Activated CD4-positive, alpha-beta T cell treated with anti-CD3 and anti-CD28 coated beads, Interleukin-2, amount 50 U/mL, for 1 hour (primary cell): ENCODE results near the gene SIRT7.
"Not testable (repeated sequence)": the region's sequence is repeated elsewhere in the genome, so short reads cannot be mapped to it uniquely, and the experiment has no call there.

Source experiments
- DNase-seq: peaks from one replicate; pipeline ENCODE4 v3.0.0-alpha.2; 2020

The SIRT7 gene

DNA sequence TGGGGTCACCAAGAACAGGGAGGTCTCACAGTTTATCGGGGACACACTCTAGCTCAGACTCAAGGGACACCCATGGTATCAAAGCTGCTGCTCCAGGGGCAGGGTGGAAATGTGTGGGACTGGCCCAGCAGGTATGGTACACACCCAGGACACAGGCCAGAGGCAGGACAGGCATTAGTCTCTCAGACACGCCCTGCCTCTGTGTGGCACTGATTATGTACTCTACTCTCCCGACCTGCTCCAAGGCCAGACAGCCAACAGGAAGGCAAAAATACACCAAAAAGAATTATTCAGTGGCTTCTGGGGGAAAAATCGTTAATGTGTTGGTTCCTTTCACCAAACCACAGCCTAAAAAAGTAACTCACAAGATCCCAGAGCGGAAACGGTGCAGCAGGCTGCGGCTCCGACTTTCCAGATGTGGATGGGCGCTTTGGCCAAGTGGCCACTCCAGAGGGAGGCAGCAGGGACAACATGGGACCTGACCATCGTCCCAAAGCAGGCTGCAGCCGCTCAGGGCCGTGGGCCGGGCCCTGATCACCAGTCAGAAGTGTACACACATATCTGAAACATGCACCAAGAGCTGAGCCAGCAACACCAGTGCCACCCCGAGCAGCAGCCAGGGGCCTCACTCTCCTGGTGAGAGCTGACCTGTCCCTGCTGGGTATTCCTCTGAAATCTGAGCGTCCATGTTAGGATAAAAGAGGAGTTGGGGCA lies 1.0 kb upstream of the SIRT7 start:
- DNase-seq, result no peak

- not testable (repeated sequence) for DNase-seq
Measured at GRCh38 chr17:81918333-81918669, 325 bp upstream of the SIRT7 start.

DNA sequence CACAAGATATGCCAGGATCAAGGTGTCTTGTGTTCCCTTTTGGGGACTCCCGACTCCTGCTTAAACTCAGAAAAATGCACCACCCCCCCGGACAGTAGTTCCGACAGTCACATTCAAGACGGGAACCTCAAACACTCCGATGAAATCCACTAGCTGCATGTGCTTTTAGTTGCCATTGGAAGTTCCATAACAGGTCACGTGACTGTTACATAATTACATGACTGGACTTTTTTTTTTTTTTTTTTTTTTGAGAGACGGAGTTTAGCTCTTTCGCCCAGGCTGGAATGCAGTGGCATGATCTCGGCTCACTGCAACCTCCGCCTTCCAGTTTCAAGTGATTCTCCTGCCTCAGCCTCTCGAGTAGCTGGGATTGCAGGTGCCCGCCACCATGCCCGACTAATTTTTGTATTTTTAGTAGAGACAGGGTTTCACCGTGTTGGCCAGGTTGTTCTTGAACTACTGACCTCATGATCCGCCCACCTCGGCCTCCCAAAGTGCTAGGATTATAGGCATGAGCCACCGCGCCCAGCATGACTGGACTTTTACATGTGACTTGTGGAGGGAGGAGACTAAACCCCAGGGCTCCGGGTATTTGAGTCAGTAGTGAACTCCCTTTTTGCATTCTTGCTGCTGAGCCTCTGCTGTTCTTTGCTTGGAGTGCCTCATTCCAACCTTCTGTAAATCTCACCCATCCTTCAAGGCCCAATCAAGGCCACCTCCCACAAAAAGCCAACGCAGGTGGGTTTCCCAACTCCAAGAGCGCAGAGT lies 1.6 kb downstream of the SIRT7 start:
- no peak for DNase-seq

DNA sequence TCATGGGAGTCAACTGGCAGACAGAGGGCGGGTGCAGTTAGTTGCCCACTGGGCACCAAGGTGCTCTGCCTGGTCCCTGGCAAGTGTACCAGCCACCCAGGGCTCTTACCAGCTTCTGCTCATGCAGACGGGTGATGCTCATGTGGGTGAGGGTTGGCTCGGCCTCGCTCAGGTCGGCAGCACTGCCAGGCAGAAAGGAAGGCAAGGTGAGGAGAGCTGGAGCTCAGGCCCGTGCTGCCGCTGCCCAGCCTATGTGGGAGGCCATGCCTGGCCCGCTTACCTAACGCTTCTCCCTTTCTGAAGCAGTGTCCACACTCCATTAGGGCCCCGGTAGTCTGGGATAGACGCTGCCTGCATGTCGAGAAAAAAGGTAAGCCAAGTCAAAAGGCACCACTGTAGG lies 2.6 kb downstream of the SIRT7 start:
- no peak for DNase-seq

- no peak for DNase-seq
Measured at GRCh38 chr17:81914103-81914850, 3.7 kb downstream of the SIRT7 start.

DNA sequence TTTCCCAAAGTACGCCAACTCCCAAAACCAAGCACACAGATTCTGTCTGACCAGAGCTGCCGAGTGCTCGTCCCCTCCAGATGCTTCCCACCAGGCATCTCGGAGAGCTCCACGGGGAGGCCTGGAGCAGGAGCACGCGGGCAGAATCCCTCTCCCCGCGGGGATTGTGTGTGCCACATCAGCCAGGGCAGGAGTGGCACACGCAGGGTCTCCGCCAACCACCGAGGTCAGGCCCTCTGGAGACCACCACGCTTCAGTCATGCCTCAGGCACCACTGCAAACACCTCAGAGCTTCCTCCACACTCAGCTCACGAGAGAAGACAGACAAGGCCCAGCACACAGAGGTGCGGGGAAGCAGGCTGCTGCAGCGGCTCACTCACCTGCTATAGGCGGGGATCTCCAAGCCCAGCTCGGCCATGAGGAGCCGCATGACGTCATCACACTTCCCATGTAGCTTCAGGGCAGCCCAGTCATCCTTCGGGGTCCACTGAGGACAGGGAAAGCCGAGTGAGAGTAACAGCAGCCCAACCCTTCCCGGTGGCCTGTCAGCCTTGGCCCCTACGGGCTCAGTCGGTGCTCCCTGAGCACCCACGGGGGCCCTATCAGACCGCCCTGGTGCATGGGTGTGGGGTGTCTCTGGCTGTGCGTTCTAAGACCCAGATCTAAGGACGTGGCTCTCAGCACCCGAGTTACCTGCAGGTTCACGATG lies 4.4 kb downstream of the SIRT7 start:
- DNase-seq, result no peak

DNA sequence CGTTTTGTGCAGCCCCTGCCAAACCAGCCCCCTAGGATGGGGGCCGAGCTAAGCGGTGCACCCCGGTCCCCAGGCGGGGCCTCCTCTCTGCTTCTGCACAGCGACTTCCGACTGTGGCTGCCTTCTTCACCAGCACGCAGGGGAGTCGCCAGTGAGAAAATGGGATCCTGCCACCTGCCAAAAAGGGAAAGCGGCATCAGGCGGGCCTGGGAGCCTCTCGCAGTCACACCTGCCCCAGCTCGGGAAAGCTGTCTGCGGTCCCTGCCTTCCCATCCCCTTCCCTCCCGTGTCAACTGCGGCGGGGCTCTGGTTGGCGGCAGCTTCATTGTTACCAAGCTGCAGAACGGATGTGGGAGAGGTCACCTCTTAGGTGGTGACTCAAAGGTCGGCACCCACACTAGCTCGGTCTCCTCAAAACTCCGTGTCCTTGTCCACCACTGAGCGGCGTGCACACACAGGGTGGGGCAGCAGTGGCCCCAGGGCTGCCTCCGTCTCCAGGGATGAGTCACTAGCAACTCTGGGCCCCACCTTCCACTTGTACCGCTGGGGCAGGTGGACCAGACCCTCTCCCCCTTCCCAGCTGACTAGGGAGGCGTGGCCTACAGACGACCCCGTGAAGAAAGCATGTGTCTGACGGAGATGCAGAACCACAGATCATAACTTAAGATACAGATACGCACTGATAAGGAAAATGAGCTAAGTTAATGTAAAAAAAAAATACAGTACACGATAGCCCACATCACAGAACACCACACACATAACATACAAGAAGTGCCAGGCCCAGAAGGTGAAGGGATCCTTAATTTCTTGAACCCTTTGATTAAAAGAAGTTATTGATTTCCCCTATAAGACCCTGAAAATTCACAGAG lies 5.3 kb downstream of the SIRT7 start:
- DNase-seq, result no peak

GRCh38 chr17:81911969-81912368 lies 6.0 kb downstream of the SIRT7 start:
- no peak for DNase-seq

DNA sequence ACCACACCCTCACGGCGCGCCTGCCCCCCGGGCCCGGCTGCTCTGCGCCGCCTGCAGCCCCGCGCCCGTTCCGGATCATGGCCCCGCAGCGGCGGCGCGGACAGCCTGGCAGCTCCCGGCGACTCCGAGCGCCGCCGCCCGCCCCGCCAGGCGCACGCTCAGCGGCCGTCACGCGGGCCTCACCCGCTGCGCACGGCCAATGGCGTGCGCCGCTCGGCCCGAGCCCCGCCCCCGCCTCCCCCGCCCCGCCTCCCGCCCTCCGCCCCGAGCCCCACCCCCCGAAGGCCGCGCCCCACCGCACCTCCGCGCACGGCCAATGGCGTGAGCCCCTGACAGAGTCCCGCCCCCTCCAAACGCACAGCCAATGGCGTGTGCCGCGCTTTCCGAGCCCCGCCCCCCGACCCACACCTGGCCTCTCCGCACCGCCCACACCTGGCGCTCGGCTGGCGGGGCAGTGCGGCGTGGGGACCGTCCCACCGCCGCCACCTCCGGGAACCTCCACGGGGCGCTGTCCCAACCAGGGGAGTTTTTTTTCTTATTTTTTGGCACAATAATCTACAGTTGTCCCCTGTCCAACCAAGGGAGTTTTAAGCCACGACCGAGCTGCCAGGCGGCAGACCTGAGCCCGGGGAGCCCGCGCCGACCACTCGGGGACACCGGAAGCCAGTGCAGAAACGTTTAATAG lies 6.6 kb downstream of the SIRT7 start, which contains the start of gene PCYT2:
TSS of gene PCYT2 (minus strand) at position 123 of the 685 bp plus-strand sequence. CDS start at position 79, 44 bp downstream.
- peak; percentile 93 for DNase-seq

DNA sequence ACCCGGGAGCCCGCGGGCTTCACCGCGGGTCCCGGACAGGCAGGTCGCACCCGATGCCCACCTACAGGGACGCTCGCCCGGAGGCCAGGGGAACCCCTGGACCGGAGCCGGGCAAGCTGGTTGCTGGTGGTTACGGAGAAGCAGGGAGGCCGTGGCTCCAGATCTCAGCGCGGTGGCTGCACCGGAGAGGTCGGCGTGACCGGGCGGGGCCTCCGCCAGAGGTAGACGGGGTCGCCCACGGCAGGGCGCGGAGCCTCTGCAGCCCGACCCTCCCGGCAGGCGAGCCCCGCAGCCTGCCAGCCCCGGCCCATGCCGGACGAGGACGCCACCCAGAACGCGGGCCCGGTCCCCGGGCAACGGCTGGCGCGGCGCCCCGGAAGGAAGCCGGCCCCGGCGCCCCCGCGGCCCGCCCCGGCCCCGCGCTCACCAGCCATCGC lies 7.1 kb downstream of the SIRT7 start:
- no peak for DNase-seq

DNA sequence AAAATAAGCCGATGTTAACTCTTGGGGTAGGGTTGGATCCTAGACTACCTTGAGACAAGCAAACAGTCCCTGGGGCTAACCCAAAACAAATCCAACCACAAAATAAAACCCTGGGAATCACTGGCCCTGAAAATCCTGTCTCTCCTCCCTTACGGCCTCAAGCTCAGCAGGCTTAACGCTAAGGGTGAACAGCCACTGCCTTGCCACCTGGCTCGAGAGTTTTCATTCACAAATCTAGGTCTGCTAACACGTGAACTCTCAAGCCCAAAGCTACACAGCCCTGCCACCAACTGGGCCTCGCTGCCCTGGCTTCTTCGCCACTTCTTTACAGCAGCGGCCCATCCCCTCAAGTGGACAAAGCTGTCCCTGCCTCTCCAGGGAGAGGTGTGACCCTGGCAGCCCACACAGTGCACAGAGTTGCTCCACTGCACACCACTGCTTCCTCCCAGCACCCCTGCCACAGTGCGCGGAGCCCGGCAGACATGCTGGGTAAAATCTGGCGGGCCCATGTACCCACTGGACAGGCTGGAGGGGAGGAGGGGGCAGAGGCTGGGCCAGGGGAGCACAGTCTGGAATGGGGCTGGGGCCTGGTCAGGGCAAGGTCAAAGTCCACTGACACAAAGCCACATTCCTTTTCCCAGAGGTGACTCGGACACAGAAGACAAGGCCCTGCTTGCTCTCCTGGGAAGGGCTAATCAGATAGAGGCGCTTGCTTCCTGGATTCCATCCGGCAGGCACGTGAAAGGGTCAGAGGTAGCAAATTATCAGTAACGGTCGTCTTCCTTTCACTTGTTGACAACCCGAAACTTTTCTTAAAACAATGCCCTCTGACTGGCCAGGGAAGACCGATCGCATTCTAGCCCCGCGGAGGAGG lies 7.8 kb downstream of the SIRT7 start:
- no peak for DNase-seq

DNA sequence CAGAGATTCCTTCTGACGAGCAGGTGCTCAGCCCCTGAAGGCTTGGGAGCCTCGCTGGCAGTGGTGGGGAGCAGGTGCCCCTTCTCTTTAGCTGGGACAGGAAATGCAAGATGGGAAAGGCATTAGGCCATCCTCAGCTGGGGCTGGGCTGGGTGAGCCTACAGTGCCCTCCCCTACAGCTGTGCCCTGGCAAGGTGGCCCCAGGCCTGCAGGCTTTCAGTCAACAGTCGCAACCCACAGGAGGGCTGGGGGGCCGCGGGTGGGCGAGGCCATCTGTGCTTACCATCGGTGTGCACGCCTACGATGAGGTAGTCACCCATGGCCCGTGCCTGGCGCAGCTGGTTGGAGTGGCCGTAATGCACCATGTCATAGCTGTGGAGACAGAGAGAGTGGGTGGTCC lies 8.7 kb downstream of the SIRT7 start:
- DNase-seq, result no peak

DNA sequence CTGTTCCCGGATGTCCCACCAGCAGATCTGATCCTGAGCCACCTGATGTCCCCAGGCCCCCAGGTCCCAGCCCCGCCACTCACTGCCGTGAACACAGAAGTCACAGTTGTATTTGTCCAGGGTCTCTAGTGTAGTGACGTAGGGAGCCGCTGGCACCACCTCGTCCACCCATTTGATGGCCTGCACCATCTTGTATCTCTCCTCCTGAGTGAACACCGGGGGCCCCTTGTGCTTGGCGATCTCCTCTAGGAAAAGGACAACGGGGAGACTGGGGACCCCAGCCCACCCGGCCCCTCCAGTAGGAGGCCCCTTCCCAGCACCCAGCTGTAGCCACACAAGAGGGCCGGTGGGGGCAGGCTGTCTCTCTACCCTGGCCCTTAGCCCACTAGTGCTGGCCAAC lies 9.2 kb downstream of the SIRT7 start:
- DNase-seq, result no peak

- DNase-seq, result no peak
Measured at GRCh38 chr17:81907219-81908145, 10.5 kb downstream of the SIRT7 start.

DNA sequence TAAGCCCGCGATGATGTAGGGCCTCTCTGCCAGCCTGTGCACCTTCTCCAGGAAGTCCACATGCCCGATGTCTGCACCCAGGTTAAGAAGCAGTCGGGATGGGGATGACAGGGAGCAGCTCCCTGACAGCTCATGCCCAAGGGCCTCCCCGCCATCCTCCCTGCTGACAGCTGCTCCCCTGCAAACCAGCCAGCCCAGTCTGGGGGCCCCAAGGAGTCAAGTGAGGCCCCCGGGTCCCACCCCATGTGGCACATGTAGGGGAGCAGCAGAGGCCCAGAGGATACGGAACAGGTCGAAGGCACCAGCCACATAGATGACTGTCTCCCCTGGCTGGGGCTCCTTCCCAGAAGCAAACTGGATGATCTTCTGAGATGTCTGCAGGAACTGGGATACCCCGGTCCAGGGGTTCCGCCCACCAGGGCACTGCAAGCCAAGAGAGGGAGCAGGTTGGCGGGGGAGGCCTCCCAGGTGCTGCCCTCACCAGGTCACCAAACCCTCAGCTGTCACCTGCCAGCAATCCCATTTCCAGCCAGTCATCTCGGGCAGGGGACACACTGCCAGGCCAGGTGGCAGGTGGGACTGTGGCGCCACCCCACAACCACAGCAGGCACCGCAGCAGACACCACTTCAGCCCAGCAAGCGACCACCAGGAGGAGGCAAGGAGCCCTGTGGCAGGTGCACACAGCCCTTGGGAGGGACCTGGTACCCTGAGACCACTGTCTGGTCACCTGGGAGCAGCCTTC lies 11.3 kb downstream of the SIRT7 start:
- no peak for DNase-seq

- DNase-seq, result no peak
Measured at GRCh38 chr17:81905993-81906392, 12.0 kb downstream of the SIRT7 start.

- no peak for DNase-seq
Measured at GRCh38 chr17:81905424-81905875, 12.5 kb downstream of the SIRT7 start.
